Myocyte (in vitro differentiated cells): ENCODE measurements around the gene ZSCAN32. TPM values are rescaled to one million over a fixed set of nuclear protein-coding genes. Genes with fewer than 3 reads are reported as not detected.

Experiments used
- DNase-seq: peaks from one replicate; pipeline ENCODE4 v3.0.0-alpha.2; 2012; ENCODE audit warnings: low read depth
- polyA plus RNA-seq: library from polyadenylated mRNA; unstranded; fragments of >200 nt; gene quantifications from one replicate; pipeline ENCODE4 v1.2.1, GENCODE V29; 2012; ENCODE audit warnings: missing spikeins
- total RNA-seq: library from RNA; depleted of rRNA; stranded (reverse); fragments of >200 nt; gene quantifications from 2 replicates; pipeline ENCODE4 v1.2.3, GENCODE V29; 2014

ZSCAN32 gene
- 13.4 and 20.4 TPM in 2 replicates for total RNA-seq
- polyA plus RNA-seq = 12.9 TPM

GRCh38 chr16:3400779-3401688, at the start of gene ZSCAN32, which contains the start of gene ZNF174:
ZSCAN32 (minus strand) TSS chr16:3401004; CDS start chr16:3397557, 3,447 bp downstream.
ZNF174 (plus strand) TSS chr16:3401215; CDS start chr16:3402005, 790 bp downstream.
- DNase-seq = peak; percentile 99

- DNase-seq = peak; percentile 76
Observed at GRCh38 chr16:3444032-3444388, 43.2 kb upstream of the ZSCAN32 start.

GRCh38 chr16:3443108-3444031, 42.6 kb upstream of the ZSCAN32 start, which contains the start of the genes NAA60 and ZNF597:
NAA60 (plus strand) TSS chr16:3443680; CDS start chr16:3476228, 32,548 bp downstream.
ZNF597 (minus strand) TSS chr16:3443504; CDS start chr16:3443153, 351 bp downstream.
- peak; percentile 94 for DNase-seq

GRCh38 chr16:3439637-3440036, 38.8 kb upstream of the ZSCAN32 start:
- DNase-seq = no peak

- no peak for DNase-seq
Observed at GRCh38 chr16:3434373-3434772, 33.6 kb upstream of the ZSCAN32 start.

GRCh38 chr16:3431779-3432219, 31.0 kb upstream of the ZSCAN32 start:
- DNase-seq = no peak

GRCh38 chr16:3413730-3414379, 13.1 kb upstream of the ZSCAN32 start:
- peak; percentile 30 for DNase-seq

- no peak for DNase-seq
Observed at GRCh38 chr16:3408561-3409197, 7.9 kb upstream of the ZSCAN32 start.

GRCh38 chr16:3401719-3402397, 1.1 kb upstream of the ZSCAN32 start:
- peak; percentile 12 for DNase-seq

GRCh38 chr16:3400446-3400778, 392 bp downstream of the ZSCAN32 start:
- DNase-seq = no peak

- no peak for DNase-seq
Observed at GRCh38 chr16:3389663-3390338, 11.0 kb downstream of the ZSCAN32 start.

- DNase-seq = no peak
Observed at GRCh38 chr16:3388325-3388724, 12.5 kb downstream of the ZSCAN32 start.

GRCh38 chr16:3383045-3383448, 17.8 kb downstream of the ZSCAN32 start:
- no peak for DNase-seq

- no peak for DNase-seq
Observed at GRCh38 chr16:3377917-3378316, 22.9 kb downstream of the ZSCAN32 start.

- no peak for DNase-seq
Observed at GRCh38 chr16:3375680-3376079, 25.1 kb downstream of the ZSCAN32 start.

- DNase-seq = no peak
Observed at GRCh38 chr16:3369073-3369472, 31.7 kb downstream of the ZSCAN32 start.

GRCh38 chr16:3364774-3365427, 35.9 kb downstream of the ZSCAN32 start:
- DNase-seq = peak; percentile 92

GRCh38 chr16:3363793-3364192, 37.0 kb downstream of the ZSCAN32 start:
- peak; percentile 10 for DNase-seq

- DNase-seq = peak; percentile 74
Observed at GRCh38 chr16:3362931-3363330, 37.9 kb downstream of the ZSCAN32 start.
